HepG2 (cell line): Measurements from ENCODE around the gene NEAT1. TPM values are rescaled to one million over a fixed set of nuclear protein-coding genes. Genes with fewer than 3 reads are reported as not detected.

Experiments used
- MXI1 ChIP-seq: IDR thresholded peaks from 3 replicates; pipeline ENCODE4 v1.6.1; 2012; ENCODE audit warnings: low read depth, low read length, inconsistent platforms, borderline replicate concordance
- NBN ChIP-seq: fragments of 450-650 bp; conservative IDR thresholded peaks from 2 replicates; pipeline ENCODE4 v1.6.1; 2017
- YY1 ChIP-seq: IDR thresholded peaks from 2 replicates; pipeline ENCODE4 v1.6.1; 2011; ENCODE audit warnings: low read length, low read depth, moderate library complexity, mild to moderate bottlenecking; ENCODE audit not compliant: insufficient read depth, insufficient replicate concordance
- ZBTB7B ChIP-seq: sonication (generic); formaldehyde crosslinking; IDR thresholded peaks from 2 replicates; pipeline ENCODE4 v1.4.0; 2020; ENCODE audit warnings: missing genetic modification reagents
- ZNF318 ChIP-seq: sonication (generic); formaldehyde crosslinking; IDR thresholded peaks from 2 replicates; pipeline ENCODE4 v1.4.0; 2020; ENCODE audit warnings: mild to moderate bottlenecking, missing genetic modification reagents
- ZNF350 ChIP-seq: sonication (generic); formaldehyde crosslinking; IDR thresholded peaks from 2 replicates; pipeline ENCODE4 v1.4.0; 2020; ENCODE audit warnings: mild to moderate bottlenecking, low read depth, missing genetic modification reagents, borderline replicate concordance
- ZNF766 ChIP-seq: sonication (generic); formaldehyde crosslinking; IDR thresholded peaks from 2 replicates; pipeline ENCODE4 v1.5.0; 2020; ENCODE audit warnings: missing genetic modification reagents, borderline replicate concordance
- ZSCAN9 ChIP-seq: IDR thresholded peaks from 2 replicates; pipeline ENCODE4 v1.6.1; 2016; ENCODE audit warnings: borderline replicate concordance
- polyA plus RNA-seq, 8 experiments: library from polyadenylated mRNA; depleted of rRNA in 3 of 8; stranded (reverse) in 7 of 8; unstranded in 1 of 8; fragments of >200 nt; fragmentation: Illumina TruSeq in 4 of 8; extraction: Trizol in 4 of 8; gene quantifications; 2 replicates each; pipeline versions ENCODE4 v1.2.1 to v1.2.3, GENCODE V29; 2011 to 2016; ENCODE audit warnings: low read depth in 4 of 8, missing spikeins in 1 of 8, mixed read lengths in 1 of 8; ENCODE audit not compliant: insufficient read depth in 1 of 8
- total RNA-seq, 5 experiments: library from RNA; depleted of rRNA; stranded (reverse); fragments of >200 nt; fragmentation: Illumina TruSeq; extraction: Trizol; gene quantifications; 2 replicates each; pipeline ENCODE4 v1.2.3, GENCODE V29; 2016; ENCODE audit warnings: low read depth in 1 of 5
- TF ChIP-seq, protein P1 (sequence below): sonication (generic); formaldehyde crosslinking; IDR thresholded peaks from one replicate; pipeline ENCODE4 v1.5.1; 2020; ENCODE audit warnings: mild to moderate bottlenecking, missing genetic modification reagents; ENCODE audit errors: not compliant biosample characterization
- TF ChIP-seq, protein P2 (sequence below): sonication (generic); formaldehyde crosslinking; conservative IDR thresholded peaks from 2 replicates; pipeline ENCODE4 v1.4.0; 2020; ENCODE audit warnings: missing genetic modification reagents

Gene NEAT1
- total and polyA plus RNA-seq, 2 of the 13 experiments (the other 11 are each of a cell fraction or from before 2014, with no cell fraction given) = 20.5 to 41.2 TPM

DNA sequence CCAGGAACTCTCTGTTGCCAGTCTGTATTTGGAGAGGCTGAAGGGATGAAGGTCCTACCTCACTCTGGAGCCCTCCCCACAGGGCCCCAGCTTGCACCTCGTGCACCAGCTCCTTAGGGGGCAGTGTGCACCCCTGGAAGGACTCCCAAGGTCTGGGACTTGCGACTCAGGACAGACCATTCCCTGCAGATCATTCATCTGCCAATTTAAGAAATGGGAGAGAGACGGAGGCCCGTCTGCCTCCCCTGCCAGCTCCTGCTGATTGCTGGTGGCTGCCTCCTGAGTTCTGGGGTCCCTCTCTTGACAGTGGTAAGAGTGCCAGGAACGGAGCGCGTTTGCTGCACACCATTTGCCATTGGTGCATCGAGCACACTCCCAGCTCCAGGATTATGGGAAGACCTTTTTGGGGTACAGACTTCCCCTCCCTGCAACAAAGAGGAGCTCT is 48.9 kb downstream of the NEAT1 start (continued):
- peak; percentile 10 for TF ChIP-seq YY1
- TF ChIP-seq ZSCAN9 (CRISPR knock-in tag) = peak; percentile 35; the same call in 1 of the 2 replicates
- 0 out of 2 replicates have a peak, but pooled peaks have one; percentile 24 for TF ChIP-seq ZNF766
- TF ChIP-seq ZNF318 = no peak
- TF ChIP-seq ZNF350 (CRISPR knock-in tag) = peak; percentile 54; the same call in 1 of the 2 replicates
- 0 out of 2 replicates have a peak, but pooled peaks have one; percentile 28 for TF ChIP-seq ZBTB7B (CRISPR knock-in tag)
- TF ChIP-seq MXI1 = peak; percentile 29; the same call in 1 of the 3 replicates
- no peak for TF ChIP-seq NBN
- TF ChIP-seq, protein P1, sequence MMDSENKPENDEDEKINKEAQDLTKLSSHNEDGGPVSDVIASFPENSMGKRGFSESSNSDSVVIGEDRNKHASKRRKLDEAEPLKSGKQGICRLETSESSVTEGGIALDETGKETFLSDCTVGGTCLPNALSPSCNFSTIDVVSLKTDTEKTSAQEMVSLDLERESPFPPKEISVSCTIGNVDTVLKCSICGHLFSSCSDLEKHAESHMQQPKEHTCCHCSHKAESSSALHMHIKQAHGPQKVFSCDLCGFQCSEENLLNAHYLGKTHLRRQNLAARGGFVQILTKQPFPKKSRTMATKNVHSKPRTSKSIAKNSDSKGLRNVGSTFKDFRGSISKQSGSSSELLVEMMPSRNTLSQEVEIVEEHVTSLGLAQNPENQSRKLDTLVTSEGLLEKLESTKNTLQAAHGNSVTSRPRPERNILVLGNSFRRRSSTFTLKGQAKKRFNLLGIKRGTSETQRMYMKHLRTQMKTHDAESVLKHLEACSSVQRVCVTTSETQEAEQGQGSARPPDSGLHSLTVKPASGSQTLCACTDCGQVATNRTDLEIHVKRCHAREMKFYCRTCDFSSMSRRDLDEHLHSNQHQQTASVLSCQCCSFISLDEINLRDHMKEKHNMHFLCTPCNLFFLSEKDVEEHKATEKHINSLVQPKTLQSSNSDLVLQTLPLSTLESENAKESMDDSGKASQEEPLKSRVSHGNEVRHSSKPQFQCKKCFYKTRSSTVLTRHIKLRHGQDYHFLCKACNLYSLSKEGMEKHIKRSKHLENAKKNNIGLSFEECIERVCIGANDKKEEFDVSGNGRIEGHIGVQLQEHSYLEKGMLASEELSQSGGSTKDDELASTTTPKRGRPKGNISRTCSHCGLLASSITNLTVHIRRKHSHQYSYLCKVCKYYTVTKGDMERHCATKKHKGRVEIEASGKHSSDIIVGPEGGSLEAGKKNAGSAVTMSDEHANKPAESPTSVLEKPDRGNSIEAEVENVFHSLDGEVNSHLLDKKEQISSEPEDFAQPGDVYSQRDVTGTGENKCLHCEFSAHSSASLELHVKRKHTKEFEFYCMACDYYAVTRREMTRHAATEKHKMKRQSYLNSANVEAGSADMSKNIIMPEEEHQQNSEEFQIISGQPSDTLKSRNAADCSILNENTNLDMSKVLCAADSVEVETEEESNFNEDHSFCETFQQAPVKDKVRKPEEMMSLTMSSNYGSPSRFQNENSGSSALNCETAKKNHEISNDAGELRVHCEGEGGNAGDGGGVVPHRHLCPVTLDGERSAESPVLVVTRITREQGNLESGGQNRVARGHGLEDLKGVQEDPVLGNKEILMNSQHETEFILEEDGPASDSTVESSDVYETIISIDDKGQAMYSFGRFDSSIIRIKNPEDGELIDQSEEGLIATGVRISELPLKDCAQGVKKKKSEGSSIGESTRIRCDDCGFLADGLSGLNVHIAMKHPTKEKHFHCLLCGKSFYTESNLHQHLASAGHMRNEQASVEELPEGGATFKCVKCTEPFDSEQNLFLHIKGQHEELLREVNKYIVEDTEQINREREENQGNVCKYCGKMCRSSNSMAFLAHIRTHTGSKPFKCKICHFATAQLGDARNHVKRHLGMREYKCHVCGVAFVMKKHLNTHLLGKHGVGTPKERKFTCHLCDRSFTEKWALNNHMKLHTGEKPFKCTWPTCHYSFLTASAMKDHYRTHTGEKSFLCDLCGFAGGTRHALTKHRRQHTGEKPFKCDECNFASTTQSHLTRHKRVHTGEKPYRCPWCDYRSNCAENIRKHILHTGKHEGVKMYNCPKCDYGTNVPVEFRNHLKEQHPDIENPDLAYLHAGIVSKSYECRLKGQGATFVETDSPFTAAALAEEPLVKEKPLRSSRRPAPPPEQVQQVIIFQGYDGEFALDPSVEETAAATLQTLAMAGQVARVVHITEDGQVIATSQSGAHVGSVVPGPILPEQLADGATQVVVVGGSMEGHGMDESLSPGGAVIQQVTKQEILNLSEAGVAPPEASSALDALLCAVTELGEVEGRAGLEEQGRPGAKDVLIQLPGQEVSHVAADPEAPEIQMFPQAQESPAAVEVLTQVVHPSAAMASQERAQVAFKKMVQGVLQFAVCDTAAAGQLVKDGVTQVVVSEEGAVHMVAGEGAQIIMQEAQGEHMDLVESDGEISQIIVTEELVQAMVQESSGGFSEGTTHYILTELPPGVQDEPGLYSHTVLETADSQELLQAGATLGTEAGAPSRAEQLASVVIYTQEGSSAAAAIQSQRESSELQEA (CRISPR knock-in tag) = no peak
- TF ChIP-seq, protein P2, sequence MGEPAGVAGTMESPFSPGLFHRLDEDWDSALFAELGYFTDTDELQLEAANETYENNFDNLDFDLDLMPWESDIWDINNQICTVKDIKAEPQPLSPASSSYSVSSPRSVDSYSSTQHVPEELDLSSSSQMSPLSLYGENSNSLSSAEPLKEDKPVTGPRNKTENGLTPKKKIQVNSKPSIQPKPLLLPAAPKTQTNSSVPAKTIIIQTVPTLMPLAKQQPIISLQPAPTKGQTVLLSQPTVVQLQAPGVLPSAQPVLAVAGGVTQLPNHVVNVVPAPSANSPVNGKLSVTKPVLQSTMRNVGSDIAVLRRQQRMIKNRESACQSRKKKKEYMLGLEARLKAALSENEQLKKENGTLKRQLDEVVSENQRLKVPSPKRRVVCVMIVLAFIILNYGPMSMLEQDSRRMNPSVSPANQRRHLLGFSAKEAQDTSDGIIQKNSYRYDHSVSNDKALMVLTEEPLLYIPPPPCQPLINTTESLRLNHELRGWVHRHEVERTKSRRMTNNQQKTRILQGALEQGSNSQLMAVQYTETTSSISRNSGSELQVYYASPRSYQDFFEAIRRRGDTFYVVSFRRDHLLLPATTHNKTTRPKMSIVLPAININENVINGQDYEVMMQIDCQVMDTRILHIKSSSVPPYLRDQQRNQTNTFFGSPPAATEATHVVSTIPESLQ (CRISPR knock-in tag) = 0 out of 2 replicates have a peak, but pooled peaks have one; percentile 45
